Measurements from ENCODE around the gene HS1BP3. TPM values are rescaled to one million over a fixed set of nuclear protein-coding genes. Genes with fewer than 3 reads are reported as not detected.

Gene HS1BP3
- total and polyA plus RNA-seq, 2 of the 13 experiments (the other 11 are each of a cell fraction or from before 2014, with no cell fraction given), result 15.2 to 22.0 TPM

DNA sequence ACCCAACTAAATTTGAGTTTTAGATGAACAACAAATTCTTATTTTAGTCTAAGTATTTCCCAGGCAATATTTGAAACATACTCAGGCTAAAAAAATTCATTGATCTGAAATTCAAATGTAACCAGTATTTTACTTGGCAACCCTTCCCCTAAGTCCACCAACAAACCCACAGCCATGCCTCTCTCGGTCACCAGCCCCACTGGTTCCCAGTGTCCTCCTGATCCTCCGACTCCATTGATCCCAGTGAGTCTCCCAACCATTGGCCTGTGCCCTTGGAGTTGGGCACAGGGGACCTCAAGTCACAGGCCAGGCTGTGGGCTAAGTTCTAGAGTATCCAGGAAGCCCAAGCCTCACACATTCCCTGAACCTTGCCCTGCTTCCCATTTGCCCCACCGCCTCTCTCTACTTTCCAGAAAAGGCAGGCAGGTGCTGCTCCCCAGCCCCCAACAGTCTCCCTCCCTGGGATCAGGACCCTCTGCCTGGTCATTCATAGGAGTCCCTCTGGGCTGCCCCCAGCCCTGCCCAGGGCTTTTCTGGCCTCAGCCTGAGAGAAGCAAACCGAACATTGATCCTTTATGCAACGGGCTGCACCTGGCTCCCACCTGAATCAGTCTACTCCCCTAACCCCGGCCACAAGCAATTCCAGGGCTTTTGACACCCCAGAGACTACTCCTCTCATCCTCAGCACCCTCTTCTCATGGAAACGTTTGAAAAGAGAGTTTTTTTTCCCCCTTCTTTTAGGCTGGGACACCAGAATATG, 81.3 kb downstream of the HS1BP3 start (continued):
- TF ChIP-seq, protein P1, sequence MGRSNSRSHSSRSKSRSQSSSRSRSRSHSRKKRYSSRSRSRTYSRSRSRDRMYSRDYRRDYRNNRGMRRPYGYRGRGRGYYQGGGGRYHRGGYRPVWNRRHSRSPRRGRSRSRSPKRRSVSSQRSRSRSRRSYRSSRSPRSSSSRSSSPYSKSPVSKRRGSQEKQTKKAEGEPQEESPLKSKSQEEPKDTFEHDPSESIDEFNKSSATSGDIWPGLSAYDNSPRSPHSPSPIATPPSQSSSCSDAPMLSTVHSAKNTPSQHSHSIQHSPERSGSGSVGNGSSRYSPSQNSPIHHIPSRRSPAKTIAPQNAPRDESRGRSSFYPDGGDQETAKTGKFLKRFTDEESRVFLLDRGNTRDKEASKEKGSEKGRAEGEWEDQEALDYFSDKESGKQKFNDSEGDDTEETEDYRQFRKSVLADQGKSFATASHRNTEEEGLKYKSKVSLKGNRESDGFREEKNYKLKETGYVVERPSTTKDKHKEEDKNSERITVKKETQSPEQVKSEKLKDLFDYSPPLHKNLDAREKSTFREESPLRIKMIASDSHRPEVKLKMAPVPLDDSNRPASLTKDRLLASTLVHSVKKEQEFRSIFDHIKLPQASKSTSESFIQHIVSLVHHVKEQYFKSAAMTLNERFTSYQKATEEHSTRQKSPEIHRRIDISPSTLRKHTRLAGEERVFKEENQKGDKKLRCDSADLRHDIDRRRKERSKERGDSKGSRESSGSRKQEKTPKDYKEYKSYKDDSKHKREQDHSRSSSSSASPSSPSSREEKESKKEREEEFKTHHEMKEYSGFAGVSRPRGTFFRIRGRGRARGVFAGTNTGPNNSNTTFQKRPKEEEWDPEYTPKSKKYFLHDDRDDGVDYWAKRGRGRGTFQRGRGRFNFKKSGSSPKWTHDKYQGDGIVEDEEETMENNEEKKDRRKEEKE (IDR thresholded peaks at IDR 0.05), result no peak
- TF ChIP-seq ARNTL (CRISPR knock-in tag; IDR thresholded peaks at IDR 0.05), result 0 out of 2 replicates have a peak, but pooled peaks have one; percentile 34
- TF ChIP-seq NCOA5 (CRISPR knock-in tag; IDR thresholded peaks at IDR 0.05), result no peak
- TF ChIP-seq ZBTB7A (CRISPR knock-in tag; IDR thresholded peaks at IDR 0.05), result peak; percentile 55; the same call in 1 of the 2 replicates
- TF ChIP-seq, protein P2, sequence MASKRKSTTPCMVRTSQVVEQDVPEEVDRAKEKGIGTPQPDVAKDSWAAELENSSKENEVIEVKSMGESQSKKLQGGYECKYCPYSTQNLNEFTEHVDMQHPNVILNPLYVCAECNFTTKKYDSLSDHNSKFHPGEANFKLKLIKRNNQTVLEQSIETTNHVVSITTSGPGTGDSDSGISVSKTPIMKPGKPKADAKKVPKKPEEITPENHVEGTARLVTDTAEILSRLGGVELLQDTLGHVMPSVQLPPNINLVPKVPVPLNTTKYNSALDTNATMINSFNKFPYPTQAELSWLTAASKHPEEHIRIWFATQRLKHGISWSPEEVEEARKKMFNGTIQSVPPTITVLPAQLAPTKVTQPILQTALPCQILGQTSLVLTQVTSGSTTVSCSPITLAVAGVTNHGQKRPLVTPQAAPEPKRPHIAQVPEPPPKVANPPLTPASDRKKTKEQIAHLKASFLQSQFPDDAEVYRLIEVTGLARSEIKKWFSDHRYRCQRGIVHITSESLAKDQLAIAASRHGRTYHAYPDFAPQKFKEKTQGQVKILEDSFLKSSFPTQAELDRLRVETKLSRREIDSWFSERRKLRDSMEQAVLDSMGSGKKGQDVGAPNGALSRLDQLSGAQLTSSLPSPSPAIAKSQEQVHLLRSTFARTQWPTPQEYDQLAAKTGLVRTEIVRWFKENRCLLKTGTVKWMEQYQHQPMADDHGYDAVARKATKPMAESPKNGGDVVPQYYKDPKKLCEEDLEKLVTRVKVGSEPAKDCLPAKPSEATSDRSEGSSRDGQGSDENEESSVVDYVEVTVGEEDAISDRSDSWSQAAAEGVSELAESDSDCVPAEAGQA (IDR thresholded peaks at IDR 0.05; ENCODE audit: low read depth), result no peak
- TF ChIP-seq, protein P2 (CRISPR knock-in tag; IDR thresholded peaks at IDR 0.05; ENCODE audit: borderline replicate concordance), result no peak
- TF ChIP-seq NFIC (IDR thresholded peaks at IDR 0.05; ENCODE audit: low read length), result no peak
- TF ChIP-seq ZNF790 (CRISPR knock-in tag; IDR thresholded peaks at IDR 0.05; ENCODE audit: borderline replicate concordance), result no peak
- TF ChIP-seq HOMEZ (CRISPR knock-in tag; IDR thresholded peaks at IDR 0.05; ENCODE audit: low read depth), result no peak
- no peak for TF ChIP-seq ZFAT (CRISPR knock-in tag; conservative IDR thresholded peaks at IDR 0.05)
- no peak for TF ChIP-seq KLF12 (CRISPR knock-in tag; IDR thresholded peaks at IDR 0.05; ENCODE audit: borderline replicate concordance)
- no peak for TF ChIP-seq ZNF567 (CRISPR knock-in tag; IDR thresholded peaks at IDR 0.05; ENCODE audit: borderline replicate concordance)
- TF ChIP-seq, protein P3, sequence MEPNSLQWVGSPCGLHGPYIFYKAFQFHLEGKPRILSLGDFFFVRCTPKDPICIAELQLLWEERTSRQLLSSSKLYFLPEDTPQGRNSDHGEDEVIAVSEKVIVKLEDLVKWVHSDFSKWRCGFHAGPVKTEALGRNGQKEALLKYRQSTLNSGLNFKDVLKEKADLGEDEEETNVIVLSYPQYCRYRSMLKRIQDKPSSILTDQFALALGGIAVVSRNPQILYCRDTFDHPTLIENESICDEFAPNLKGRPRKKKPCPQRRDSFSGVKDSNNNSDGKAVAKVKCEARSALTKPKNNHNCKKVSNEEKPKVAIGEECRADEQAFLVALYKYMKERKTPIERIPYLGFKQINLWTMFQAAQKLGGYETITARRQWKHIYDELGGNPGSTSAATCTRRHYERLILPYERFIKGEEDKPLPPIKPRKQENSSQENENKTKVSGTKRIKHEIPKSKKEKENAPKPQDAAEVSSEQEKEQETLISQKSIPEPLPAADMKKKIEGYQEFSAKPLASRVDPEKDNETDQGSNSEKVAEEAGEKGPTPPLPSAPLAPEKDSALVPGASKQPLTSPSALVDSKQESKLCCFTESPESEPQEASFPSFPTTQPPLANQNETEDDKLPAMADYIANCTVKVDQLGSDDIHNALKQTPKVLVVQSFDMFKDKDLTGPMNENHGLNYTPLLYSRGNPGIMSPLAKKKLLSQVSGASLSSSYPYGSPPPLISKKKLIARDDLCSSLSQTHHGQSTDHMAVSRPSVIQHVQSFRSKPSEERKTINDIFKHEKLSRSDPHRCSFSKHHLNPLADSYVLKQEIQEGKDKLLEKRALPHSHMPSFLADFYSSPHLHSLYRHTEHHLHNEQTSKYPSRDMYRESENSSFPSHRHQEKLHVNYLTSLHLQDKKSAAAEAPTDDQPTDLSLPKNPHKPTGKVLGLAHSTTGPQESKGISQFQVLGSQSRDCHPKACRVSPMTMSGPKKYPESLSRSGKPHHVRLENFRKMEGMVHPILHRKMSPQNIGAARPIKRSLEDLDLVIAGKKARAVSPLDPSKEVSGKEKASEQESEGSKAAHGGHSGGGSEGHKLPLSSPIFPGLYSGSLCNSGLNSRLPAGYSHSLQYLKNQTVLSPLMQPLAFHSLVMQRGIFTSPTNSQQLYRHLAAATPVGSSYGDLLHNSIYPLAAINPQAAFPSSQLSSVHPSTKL (CRISPR knock-in tag; IDR thresholded peaks at IDR 0.05), result no peak
- TF ChIP-seq ZZZ3 (CRISPR knock-in tag; IDR thresholded peaks at IDR 0.05; ENCODE audit: borderline replicate concordance), result no peak
- TF ChIP-seq ZSCAN20 (CRISPR knock-in tag; IDR thresholded peaks at IDR 0.05; ENCODE audit: borderline replicate concordance), result no peak

Measured in HepG2 (cell line).